ENCODE measurements around the gene WDR48. TPM values are rescaled to one million over a fixed set of nuclear protein-coding genes. Genes with fewer than 3 reads are reported as not detected.

Gene WDR48
- polyA plus RNA-seq, 1 donor (not counting 4 experiments of a cell fraction or from before 2014, with no cell fraction given): 29.7 TPM

GRCh38 chr3:39136533-39137434 lies 85.0 kb downstream of the WDR48 start:
- H4K20me1 ChIP-seq (ENCODE audit: control insufficient read depth, extremely low read depth, insufficient read depth, low read length): no peaks in the 10 kb centered on the region
- no peak for TF ChIP-seq EZH2 (IDR thresholded peaks at IDR 0.05; ENCODE audit: low read length)
- no peak for TF ChIP-seq CTCF (optimal IDR thresholded peaks at IDR 0.05 in 1 of 3, IDR thresholded peaks at IDR 0.05 in 1 of 3, conservative IDR thresholded peaks at IDR 0.05 in 1 of 3; ENCODE audit: extremely low read depth in 1 of 3, insufficient read depth in 2 of 3, low read length in 3 of 3)
- DNase-seq (ENCODE audit: low read depth, low spot score) (no peak), FAIRE-seq (no peak)
- dilution Hi-C loops (cut with MboI; ENCODE audit: extremely low pct_ligation_motif_present, low sequenced_read_pairs): no loop called here
- H3K27me3 ChIP-seq (ENCODE audit: control insufficient read depth, extremely low read depth, insufficient read depth, low read length): no peaks in the 10 kb centered on the region
- H3K4me1 ChIP-seq (ENCODE audit: control insufficient read depth, extremely low read depth, insufficient read depth, low read length): peaks cover 30% of the 10 kb centered on the region
- H3K9me3 ChIP-seq (ENCODE audit: control insufficient read depth, low read depth, low read length): no peaks in the 10 kb centered on the region
- no peak overlapping the region for H3K27ac ChIP-seq (ENCODE audit: control insufficient read depth, insufficient read depth, low read length)
- no peaks in the 10 kb centered on the region for H3K36me3 ChIP-seq (ENCODE audit: control insufficient read depth in 2 of 2, extremely low read depth in 1 of 2, insufficient read depth in 2 of 2, low read length in 2 of 2)
- no peak overlapping the region for H3K9ac ChIP-seq (ENCODE audit: control insufficient read depth, extremely low read depth, insufficient read depth, low read length)
- no peak overlapping the region for H3K4me3 ChIP-seq (ENCODE audit: control insufficient read depth in 2 of 3, extremely low read depth in 1 of 3, insufficient read depth in 2 of 3, low read depth in 1 of 3, low read length in 3 of 3)
- H3K79me2 ChIP-seq (ENCODE audit: control insufficient read depth, insufficient read depth, low read length): no peaks in the 10 kb centered on the region
- no peaks in the 10 kb centered on the region for H3K9me1 ChIP-seq (ENCODE audit: control insufficient read depth, extremely low read depth, insufficient read depth, low read length)
- no peak overlapping the region for H2AFZ ChIP-seq (ENCODE audit: control insufficient read depth, low read length)
- H3K4me2 ChIP-seq (ENCODE audit: control insufficient read depth, extremely low read depth, insufficient read depth, low read depth, low read length): no peak overlapping the region

DNA sequence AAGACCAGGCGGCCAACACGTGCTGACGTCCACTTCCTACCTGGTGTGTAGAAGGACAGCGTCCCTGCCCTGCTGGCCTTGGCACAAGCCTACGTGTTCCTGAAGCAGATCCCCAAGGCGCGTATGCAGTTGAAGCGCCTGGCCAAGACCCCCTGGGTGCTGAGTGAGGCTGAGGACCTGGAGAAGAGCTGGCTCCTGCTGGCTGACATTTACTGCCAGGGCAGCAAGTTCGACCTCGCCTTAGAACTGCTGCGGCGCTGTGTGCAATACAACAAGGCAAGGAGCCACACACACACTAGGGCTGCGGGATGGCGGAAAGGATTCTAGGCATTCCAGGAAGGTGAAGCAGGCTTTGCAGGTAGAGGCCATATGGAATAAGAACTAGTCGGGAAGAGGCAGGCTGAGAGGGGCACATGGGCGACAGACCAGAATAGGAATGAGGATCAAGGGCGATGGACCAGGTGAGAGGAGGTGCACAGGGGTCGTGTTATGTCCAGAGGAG lies 85.7 kb downstream of the WDR48 start:
- no peak overlapping the region for H3K4me3 ChIP-seq (ENCODE audit: control insufficient read depth in 2 of 3, extremely low read depth in 1 of 3, insufficient read depth in 2 of 3, low read depth in 1 of 3, low read length in 3 of 3)
- no peak for TF ChIP-seq EZH2 (IDR thresholded peaks at IDR 0.05; ENCODE audit: low read length)
- no peak for TF ChIP-seq CTCF (optimal IDR thresholded peaks at IDR 0.05 in 1 of 3, IDR thresholded peaks at IDR 0.05 in 1 of 3, conservative IDR thresholded peaks at IDR 0.05 in 1 of 3; ENCODE audit: extremely low read depth in 1 of 3, insufficient read depth in 2 of 3, low read length in 3 of 3)
- no peak overlapping the region for H3K9ac ChIP-seq (ENCODE audit: control insufficient read depth, extremely low read depth, insufficient read depth, low read length)
- no peak overlapping the region for H2AFZ ChIP-seq (ENCODE audit: control insufficient read depth, low read length)
- H3K4me1 ChIP-seq (ENCODE audit: control insufficient read depth, extremely low read depth, insufficient read depth, low read length): peaks cover 32% of the 10 kb centered on the region
- H3K27me3 ChIP-seq (ENCODE audit: control insufficient read depth, extremely low read depth, insufficient read depth, low read length): no peaks in the 10 kb centered on the region
- H3K4me2 ChIP-seq (ENCODE audit: control insufficient read depth, extremely low read depth, insufficient read depth, low read depth, low read length): no peak overlapping the region
- FAIRE-seq: no peak
- DNase-seq (ENCODE audit: low read depth, low spot score): no peak
- peaks cover under 1 to 3% of the 10 kb centered on the region in 2 experiments for H3K36me3 ChIP-seq (ENCODE audit: control insufficient read depth in 2 of 2, extremely low read depth in 1 of 2, insufficient read depth in 2 of 2, low read length in 2 of 2)
- H3K27ac ChIP-seq (ENCODE audit: control insufficient read depth, insufficient read depth, low read length): no peak overlapping the region
- no peaks in the 10 kb centered on the region for H3K9me1 ChIP-seq (ENCODE audit: control insufficient read depth, extremely low read depth, insufficient read depth, low read length)
- no peaks in the 10 kb centered on the region for H4K20me1 ChIP-seq (ENCODE audit: control insufficient read depth, extremely low read depth, insufficient read depth, low read length)
- no peaks in the 10 kb centered on the region for H3K9me3 ChIP-seq (ENCODE audit: control insufficient read depth, low read depth, low read length)
- no peaks in the 10 kb centered on the region for H3K79me2 ChIP-seq (ENCODE audit: control insufficient read depth, insufficient read depth, low read length)
- dilution Hi-C loops (cut with MboI; ENCODE audit: extremely low pct_ligation_motif_present, low sequenced_read_pairs): no loop called here
